Heart left ventricle (tissue), 13 donors: ENCODE measurements around the gene PANK1.

Experiments
- CTCF ChIP-seq, 12 donors: fragments of 200-600 bp; sonication (generic) in 4 of 12; IDR thresholded peaks; one replicate each; pipeline versions ENCODE4 v1.5.0 to v1.8.0; 2018 to 2022; ENCODE audit warnings: antibody characterized with exemption in 12 of 12, mild to moderate bottlenecking in 5 of 12
- POLR2A ChIP-seq, 2 donors: fragments of 450-650 bp; IDR thresholded peaks; one replicate each; pipeline ENCODE4 v1.6.1; 2017; ENCODE audit warnings: antibody characterized with exemption in 2 of 2, mild to moderate bottlenecking in 2 of 2, moderate library complexity in 2 of 2
- donor health status: ischemic (EF 13 %, LVEDD 7.1; RV severe dilation, severe dysfunction).
- donor health status: DM: no; HTN: yes; CAD: no.
- donor health status: DM: no; HTN: no; CAD: no.
- donor health status: ischemic (EF 25% LVEDD 6.9; RV normal size, moderate dysfunction).
- donor health status: ischemic (EF 25% LVEDD 5.7; RV mildly dilated, moderate dysfunction).
- donor health status: ischemic (EF 35%, LVEDD 5.7; RV mildly dilated, moderate dysfunction).
- donor health status: nonischemic (EF 11% LVEDD 7.7; RV severe dilation, severe dysfunction).
- donor health status: DM: yes; HTN: yes; CAD: no.
- donor health status: PGD.
- donor health status: ischemic (EF 29% LVEDD 5.4; RV normal size, mild dysfunction).
- donor health status: nonischemic (EF 23%, LVEDD 6.1; RV moderate dilation, normal function).

DNA sequence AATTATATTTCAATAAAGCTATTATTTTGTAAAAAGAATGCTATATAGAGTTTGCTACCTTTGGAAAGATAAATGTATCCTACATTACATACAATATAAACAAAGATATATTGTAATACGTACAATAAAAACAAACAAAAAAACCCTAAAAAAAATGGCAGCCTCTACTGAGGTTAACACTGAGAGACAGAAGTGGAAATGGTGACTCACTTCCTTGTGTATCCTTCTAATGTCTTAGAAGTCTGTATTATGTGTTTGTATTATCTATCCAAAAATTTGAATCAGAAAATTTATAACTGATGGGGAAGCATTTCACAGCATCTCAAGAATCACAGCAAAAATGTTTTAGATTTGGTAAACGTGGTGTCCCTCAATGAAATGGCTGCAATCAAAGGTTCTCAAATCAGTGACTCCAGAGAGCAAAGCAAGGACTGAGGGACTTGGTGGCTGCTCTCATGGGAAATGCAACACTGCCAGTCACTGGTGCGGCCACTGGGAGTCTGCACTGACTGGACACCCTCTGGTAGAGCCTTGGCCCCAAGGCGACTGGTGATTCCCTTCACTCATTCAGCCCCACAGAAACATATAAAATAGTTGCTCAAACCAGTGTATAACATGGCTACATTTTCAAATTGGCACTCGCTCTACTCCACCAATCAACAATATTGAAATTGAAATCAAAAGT is 53.8 kb downstream of the PANK1 start:
- TF ChIP-seq CTCF (IDR thresholded peaks at IDR 0.05) (peak in 3 of 12 donors; percentile 14 to 27 (median 16)), POLR2A (IDR thresholded peaks at IDR 0.05) (no peak)
